Glomerular visceral epithelial cell (primary cell): Measurements from ENCODE around the gene C2.
"Not testable (repeated sequence)": the region's sequence is repeated elsewhere in the genome, so short reads cannot be mapped to it uniquely, and the experiment has no call there.

ENCODE experiments used
- DNase-seq: peaks from one replicate; pipeline ENCODE4 v3.0.0-alpha.2; 2016; ENCODE audit errors: extremely low spot score

The C2 gene

DNA sequence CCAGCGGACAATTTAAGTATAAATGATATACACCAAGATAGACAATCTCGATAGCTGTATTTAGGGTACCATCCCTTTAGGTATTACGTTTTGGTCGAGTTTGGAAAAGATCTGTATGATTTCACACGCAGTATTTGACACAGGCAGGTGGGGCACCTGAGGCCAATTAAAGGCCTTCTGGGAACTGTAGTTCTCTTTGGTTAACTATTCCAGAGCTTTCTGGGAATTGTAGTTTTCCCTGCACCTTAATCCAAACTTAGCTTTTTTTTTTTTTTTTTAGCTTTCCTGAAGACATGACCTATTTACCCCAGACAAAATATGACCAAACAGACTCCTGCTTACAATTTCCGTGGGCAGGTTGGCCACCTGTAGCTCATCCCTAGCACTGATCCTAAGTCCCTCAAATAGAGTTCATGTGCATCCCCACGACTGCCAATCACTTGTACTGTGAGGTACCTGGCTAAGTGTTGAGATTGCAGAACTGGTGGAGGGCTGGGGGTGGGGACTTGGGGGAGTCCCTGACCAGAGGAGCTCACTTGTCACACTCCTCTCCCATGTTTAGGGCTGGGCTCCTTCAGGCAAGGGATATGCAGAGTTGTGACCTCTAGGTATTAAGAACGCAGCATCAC, 29.0 kb upstream of the C2 start:
- DNase-seq: peak; percentile 41

DNA sequence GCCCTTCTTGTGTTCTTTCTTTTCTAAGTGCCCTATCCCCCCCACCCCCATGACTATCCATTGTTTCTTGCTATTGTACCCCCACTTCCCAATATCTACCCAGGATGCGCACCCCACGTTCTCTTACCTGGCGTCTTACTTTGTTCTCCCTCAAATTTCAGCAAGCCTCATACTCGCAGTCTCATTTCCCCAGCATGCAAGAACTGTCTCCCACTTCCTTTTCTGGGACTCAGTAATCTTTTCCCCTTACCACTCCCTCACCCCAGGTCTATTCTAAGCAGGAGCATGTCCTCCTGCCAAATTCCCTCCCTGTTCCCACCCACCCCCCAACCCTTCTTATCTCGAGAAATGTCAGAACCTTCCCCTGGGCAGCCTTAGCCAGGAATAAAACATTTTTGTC, 28.3 kb upstream of the C2 start:
- DNase-seq: no peak

DNA sequence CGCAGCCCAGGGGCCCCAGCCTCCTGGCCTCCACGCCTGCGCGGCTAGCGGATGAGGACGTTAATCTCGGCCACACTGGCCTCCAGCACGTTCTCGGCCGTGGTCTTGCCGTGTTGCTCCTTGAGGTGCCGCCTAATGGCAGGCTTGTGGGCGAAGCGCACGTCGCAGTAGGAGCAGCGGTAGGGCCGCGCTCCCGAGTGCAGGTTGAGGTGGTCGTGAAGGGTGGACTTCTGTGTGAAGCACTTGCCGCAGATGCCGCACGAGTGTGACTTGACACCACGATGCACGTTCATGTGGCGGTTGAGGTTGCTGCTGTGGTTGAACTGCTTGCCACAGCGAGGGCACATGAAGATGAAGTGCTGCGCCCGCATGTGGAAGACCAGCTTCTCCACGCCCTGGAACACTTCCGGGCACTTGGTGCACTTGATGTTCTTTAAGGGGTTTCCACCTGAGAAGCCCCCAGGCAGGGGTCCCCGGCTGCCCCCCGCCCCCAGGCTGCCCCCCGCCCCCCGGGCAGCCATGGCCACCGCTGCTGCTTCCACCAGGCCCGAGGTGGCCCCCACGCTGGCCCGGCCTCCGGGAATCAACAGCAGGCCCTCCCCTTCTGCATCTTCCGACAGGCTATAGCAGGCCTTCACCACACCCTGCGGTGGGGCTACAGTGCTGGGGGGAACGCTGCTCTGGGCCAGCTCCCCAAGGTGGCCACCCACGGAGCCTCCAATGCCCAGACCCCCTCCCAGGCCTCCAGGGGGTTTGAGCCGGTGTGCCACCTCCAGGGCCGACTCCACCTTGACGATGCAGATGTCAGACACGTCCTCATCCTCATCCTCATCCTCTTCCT, 27.4 kb upstream of the C2 start:
- DNase-seq: no peak

DNA sequence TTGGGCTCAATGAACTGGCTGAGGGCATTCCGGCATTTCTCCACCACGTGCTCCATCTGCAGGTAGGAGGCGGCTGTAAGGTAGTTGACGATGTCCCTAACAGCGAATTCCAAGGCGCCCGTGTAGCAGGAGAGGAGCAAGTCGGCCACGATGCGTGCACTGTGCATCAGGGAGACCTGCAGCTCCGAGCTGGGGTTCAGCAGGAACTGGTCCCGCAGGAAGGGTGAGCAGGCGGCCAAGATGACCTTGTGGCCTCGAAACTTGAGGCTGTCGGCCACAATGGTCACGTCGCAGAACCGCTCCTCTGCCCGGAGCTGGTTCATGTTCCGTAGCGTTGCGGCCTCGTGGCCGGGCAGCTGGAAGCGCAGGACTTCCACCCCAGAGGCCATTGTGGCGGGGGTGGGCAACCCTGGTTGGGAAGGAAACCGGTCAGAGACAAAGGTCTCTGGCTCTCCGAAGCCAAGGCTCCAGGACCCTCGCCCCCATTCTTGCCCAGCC, 26.6 kb upstream of the C2 start:
- no peak for DNase-seq

DNA sequence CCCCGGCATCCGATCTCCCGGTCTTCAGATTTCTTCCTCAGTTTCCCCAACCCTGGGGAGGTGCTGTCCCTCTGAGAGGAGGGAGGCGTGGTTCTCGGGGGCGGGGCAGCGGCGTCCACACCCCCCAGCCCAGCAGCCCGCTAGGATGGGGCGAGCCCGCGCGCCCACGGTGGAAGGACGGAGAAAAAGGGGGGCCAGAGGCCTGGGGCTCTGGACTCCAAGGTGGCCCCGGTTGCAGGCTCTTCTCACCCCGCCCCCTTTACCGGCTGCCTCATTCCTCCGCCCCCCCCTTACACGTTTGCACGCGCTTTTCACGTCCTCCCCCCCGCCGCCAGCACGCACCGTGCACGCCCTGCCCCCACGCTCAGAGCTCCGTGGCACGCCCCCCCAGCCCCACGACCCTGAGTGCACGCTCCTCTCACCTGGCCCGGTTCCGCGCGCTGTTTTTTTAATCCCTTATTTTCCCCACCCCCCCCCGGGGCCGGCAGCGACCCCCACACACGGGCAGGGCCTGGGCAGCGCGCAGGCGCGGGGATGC, 26.0 kb upstream of the C2 start:
- peak; percentile 47 for DNase-seq

DNA sequence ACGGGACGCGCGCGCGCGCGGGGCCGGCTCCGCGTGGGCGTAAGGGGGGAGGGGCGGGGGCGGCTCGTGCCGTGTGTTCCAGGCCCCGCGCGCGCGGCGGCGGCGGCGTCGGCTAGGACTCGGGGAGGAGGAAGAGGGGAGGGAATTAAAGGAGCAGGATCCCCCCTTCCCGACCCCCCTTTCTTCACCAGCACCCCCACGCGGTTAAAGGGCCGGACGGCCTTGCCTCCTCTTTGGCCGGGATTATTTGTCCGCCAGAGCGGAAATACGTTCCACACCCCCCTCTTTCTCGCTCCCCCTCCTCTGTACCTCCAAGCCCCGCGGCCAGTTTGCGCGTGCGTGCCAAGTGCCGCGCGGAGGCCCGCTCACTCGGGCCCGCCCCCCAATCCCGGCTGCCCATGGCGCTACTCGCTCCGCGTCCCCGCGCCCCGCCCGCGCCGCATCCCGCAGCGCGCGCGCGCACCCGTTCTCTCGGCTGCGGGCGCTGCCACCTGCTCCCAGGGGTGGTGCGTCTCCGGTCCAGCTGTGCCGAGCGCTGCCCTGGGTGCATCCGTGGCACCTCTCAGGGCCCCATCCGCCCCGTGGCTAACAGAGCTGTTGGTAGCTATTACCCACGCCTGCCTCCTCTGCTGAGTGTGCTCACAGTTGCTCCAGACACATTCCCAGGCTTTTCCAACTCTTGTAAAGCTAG, 25.4 kb upstream of the C2 start, which contains the start of gene ZBTB12:
Gene ZBTB12, minus strand, starts transcription at position 134 of the 691 bp plus-strand sequence. CDS start 781 bp downstream, outside the sequence.
- peak; percentile 96 for DNase-seq

DNA sequence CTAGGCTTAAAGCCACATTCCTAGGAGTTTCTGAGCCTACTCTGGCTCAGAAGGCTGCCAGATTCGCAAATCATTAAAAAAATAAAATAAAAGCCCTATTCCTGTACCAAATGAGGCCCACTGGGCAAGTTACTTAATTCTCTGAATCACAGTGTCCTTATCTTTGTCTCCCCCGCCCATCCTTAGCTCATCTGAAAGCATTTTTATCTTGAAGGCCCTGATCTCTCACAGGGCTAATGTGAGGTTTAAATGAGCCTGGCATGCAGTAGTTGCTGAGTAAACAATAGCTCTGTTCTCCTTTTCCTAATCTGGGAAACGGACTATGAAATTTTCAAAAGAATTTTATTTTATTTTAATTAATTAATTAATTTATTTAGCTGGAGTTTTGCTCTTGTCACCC, 23.6 kb upstream of the C2 start:
- DNase-seq: no peak

DNA sequence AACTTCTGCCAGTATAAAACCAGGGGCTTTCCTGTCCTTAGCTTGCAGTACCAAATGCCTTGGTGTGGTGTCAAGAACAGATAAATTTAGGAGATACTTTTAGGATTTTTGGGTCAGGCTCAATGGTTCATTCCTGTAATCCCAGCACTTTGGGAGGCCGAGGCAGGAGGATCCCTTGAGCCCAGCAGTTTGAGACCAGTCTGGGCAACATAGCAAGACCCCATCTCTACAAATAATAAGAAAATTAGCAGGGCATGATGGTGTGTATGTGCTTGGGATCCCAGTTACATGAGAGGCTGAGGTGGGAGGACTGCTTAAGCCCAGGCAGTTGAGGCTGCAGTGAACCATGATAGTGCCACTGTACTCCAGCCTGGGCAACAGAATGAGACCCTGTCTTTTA, 22.5 kb upstream of the C2 start:
- DNase-seq: no peak

DNA sequence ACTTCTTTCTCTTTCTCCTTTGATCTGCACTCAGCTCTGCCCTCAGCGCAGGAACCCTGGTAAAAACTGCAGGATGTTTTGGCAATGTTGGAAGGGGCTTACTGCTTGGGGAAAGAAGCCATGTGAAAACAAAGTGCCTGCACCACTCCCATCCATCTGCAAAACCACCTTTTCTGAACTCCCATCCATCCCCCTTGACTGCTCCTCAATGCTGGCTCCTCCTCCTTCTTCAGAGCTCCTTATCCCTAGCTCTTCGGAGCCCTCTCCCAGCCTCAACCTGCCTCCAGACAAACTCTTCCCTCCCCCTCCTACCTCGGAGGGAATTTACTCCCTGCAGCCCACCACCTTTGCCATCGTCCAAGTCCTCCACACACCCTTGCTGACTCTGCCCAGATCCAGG, 21.4 kb upstream of the C2 start:
- no peak for DNase-seq

DNA sequence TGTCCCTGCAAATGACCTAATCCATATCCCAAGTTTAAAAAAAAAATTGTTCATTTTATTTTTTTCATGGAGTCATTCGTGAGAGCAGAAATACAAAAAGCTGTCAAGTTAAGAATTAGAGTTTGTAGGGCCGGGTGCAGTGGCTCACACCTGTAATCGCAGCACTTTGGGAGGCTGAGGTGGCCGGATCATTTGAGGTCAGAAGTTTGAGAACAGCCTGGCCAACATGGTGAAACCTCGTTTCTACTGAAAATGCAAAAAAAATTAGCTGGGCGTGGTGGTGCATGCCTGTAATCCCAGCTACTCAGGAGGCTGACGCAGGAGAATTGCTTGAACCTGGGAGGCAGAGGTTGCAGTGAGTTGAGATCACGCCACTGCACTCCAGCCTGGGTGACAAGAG, 20.8 kb upstream of the C2 start:
- DNase-seq: not testable (repeated sequence)

DNA sequence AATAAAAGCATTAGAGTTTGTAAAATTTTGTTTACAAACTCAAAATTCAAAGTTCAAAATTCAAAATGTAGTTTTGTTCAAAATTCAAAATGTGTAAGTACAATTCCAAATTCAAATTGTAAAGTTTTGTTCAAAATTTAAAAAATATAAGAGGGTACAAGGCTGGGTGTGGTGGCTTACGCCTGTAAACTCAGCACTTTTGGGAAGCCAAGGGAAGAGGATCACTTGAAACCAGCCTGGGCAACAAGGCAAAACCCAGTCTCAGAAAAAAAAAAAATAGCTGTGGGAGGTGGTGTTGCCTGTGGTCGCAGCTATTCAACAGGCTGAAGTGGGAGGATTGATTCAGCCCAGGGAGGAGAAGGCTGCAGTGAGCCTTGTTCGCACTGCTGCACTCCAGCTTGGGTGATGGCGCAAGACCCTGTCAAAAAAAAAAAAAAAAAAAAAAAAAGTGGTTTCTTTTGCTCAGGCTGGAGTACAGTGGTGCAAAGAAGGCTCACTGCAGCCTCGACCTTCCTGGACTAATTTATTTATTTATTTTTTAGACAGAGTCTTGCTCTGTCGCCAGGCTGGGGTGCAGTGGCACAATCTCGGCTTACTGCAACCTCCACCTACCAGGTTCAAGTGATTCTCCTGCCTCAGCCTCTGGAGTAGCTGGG, 20.2 kb upstream of the C2 start:
- peak; percentile 86 for DNase-seq

DNA sequence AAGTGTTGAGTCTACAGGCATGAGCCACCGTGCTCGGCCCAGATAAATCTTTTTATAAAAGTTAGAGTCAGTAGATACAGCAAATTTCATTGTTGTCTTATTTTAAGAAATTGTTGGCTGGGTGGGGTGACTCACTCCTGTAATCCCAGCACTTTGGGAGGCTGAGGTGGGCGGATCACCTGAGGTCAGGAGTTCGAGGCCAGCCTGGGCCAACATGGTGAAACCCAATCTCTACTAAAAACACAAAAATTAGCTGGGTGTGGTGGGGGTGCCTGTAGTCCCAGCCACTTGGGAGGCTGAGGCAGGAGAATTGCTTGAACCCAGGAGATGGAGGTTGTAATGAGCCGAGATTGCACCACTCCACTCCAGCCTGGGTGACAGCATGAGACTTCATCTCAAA, 19.3 kb upstream of the C2 start:
- not testable (repeated sequence) for DNase-seq

DNA sequence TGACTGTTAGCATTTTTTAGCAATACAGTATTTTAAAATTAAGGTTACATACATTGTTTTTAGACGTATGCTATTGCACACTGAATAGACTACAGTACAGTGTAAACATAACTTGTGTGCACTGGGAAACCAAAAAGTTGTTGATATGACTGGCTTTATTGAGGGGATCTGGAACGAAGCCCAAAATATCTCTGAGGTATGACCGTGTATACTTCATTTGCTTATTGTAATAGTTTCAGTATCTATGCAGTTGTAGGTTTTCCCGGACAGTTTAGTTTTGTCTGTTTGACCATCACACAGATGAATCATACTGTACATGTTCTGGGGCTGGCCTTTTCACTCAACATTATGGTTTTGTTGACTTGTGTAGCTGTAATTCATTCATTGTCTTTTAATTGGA, 18.7 kb upstream of the C2 start:
- DNase-seq: peak; percentile 47

DNA sequence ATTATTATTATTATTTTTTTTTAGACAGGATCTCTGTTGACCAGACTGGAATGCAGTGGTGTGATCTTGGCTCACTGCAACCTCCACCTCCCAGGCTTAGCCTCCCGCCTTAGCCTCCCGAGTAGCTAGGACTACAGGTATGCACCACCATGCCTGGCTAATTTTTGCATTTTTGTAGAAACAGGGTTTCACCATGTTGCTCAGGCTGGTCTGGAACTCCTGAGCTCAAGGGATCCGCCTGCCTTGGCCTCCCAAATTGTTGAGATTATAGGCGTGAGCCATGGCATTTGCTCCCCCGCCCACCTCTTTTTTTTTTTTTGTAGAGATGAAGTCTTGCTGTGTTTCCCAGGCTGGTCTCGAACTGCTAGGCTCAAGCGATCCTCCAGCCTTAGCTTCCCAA, 18.2 kb upstream of the C2 start:
- DNase-seq: not testable (repeated sequence)

DNA sequence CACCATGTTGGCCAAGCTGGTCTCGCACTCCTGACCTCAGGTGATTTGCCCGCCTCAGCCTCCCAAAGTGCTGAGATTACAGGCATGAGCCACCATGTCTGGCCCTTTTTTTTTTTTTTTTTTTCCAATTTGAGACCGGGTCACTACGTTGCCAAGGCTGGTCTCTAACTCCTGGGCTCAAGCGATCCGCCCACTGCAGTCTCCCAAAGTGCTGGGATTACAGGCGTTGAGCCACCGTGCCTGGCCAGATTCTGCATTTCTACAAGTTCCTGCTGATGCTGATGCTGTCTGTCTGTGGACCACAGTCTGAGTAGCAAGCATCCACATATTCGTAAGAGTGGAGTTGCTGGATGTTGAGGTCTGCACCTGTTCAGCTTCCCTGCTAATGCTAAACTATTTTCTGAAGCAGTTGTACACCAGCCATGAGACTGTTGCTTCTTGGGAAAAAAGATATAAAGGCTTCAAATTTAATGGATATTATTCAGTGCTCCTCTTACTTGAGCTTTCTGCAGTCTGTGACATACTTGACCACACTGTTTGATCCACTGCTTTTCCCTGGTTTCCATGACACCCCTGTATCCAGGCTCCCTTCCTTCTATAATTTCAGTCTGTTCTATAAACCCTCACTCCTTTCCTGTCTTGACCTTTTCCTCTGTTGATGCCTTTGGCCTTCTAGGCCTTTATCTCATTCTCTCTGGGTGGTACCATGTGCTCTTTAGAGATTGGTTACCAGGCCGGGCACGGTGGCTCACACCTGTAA, 15.5 kb upstream of the C2 start:
- no peak for DNase-seq

DNA sequence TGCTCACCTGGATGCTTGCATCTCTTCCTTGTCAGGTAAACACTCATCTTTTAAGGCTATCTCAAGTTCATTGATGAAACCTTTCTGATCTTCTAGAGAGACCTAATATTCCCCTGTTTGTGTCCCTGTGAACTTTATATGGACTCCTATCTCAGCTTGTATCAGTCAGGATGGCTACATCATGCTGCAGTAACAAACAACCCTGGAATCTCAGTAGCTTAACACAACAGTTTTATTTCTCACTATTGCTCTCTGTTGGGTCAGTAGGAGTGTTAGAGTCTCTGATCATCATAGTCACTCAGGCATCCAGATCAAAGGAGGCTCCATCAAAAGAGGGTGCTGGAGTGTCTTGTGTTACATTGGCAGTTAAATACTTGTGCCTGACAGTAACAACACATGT, 12.2 kb upstream of the C2 start:
- no peak for DNase-seq

DNA sequence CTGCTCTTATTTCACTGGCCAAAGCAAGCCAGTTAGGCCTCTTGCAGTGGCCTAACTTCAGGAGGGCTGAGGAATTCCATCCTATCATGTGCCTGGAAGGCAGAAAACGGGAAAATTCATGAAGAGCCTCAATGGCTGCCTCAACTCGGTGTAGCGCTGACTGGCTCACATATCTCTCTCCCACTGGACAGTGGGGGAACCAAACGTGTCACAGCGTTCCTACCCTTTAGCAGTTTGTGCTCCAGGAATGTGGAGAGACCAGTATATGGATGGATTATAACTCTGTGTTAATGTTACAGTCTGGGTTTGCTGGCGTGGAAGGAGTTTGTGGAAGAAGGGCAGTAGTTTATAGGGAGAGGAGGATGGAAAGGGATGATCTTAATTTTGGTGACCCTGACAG, 11.8 kb upstream of the C2 start:
- no peak for DNase-seq

DNA sequence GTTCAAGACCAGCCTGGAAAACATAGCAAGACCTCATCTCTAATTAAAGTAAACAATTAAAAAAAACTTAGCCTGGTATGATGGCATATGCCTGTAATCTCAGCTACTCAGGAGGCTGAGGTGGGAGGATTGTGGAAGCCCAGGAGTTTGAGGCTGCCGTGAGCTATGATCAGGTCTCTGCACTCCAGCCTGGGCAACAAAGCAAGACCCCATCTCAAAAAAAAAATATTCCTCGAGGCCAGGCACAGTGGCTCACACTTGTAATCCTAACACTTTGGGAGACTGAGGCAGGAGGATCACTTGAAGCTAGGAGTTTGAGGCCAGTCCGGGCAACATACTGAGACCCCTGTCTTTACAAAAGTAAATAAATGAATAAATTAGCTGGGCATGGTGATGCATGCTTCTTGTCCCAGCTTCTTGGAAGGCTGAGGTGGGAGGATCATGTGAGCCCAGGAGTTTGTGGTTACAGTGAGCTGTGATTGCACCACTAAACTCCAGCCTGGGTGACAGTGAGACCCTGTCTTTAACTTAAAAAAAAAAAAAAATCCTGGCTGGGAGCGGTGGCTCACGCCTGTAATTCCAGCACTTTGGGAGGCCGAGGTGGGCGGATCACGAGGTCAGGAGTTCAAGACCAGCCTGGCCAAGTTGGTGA, 9.3 kb upstream of the C2 start:
- no peak for DNase-seq

DNA sequence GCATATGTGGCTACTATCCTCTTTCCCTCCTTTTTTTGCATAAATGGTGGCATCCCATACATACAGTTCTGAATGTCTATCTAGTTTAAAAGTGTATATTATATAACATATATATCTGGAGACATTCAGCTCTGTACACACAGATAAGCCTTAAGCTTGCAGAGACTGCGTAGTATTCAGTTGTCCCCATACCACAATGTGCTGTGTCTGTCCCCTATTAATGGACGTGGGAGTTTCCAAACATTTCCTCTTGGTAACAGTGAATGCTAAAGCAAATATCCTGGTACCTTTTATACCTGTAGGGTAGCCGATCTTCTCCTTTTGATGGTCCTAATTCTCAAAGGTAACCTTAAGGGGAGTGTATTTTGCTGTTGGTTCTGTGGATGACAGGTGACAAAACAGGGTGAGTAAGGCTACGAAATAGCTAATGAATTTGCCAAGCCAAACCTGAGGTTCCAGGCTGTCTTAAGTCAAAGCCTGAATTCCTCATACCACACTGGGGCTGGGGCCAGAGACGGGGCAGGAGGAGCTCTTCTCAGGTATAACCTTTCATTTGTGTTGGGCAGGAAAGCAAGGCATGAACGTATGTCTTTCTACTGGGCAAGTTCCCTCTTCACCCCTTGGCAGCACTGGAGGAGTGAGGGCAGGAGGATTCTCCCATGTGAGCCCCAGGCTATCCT, 7.8 kb upstream of the C2 start:
- no peak for DNase-seq

DNA sequence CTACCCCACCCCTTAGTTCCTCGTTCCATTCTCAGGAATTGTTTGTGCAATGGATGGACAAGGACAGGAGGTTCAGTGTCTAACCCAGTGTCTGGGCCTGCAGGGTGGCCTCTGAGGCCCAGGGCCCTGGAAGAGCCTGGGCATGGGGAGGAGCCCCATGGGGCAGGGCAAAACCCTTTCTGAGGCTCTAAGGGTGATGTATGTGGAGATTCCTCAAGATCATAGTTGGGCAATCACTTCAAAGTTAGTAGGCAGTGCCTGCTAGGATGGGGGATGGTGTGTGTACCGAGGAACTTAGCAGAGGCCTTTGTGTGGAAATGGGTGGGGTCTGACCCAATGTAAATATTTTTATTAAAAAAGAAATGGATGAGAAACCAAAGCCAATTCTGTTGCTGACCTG, 6.7 kb upstream of the C2 start:
- no peak for DNase-seq
